D721Med (cell line): Measurements from ENCODE around the gene IMMP2L.

Source experiments
- DNase-seq: peaks from one replicate; pipeline ENCODE4 v3.0.0; 2011; ENCODE audit warnings: low spot score; ENCODE audit not compliant: insufficient read length
- FAIRE-seq: peaks from 2 replicates; lab custom pipeline; 2011; peaks lifted over from hg19 to GRCh38; lab: Jason Lieb, UNC
- CTCF ChIP-seq: IDR thresholded peaks from 2 replicates; pipeline ENCODE4 v1.5.1; 2012; ENCODE audit warnings: mild to moderate bottlenecking, control low read depth; ENCODE audit not compliant: insufficient read depth; ENCODE audit errors: missing control alignments

IMMP2L gene

GRCh38 chr7:110780712-110781111 is 781.6 kb downstream of the IMMP2L start:
- DNase-seq: no peak
- no peak for FAIRE-seq
- no peak for TF ChIP-seq CTCF

- FAIRE-seq (no peak), DNase-seq (no peak)
- no peak for TF ChIP-seq CTCF
Measured at GRCh38 chr7:110779339-110779738, 783.0 kb downstream of the IMMP2L start.

GRCh38 chr7:110775046-110775445 is 787.2 kb downstream of the IMMP2L start:
- DNase-seq (no peak), FAIRE-seq (no peak)
- TF ChIP-seq CTCF: no peak

- DNase-seq: no peak
- FAIRE-seq: no peak
- TF ChIP-seq CTCF: no peak
Measured at GRCh38 chr7:110774071-110774470, 788.2 kb downstream of the IMMP2L start.

GRCh38 chr7:110772615-110773014 is 789.7 kb downstream of the IMMP2L start:
- DNase-seq (no peak), FAIRE-seq (no peak)
- no peak for TF ChIP-seq CTCF

GRCh38 chr7:110771717-110772116 is 790.6 kb downstream of the IMMP2L start:
- DNase-seq: no peak
- no peak for FAIRE-seq
- no peak for TF ChIP-seq CTCF

GRCh38 chr7:110767550-110768110 is 794.7 kb downstream of the IMMP2L start:
- TF ChIP-seq CTCF: no peak
- DNase-seq: no peak
- FAIRE-seq: no peak
